ENCODE measurements around the gene NTM.

NTM gene

GRCh38 chr11:132050577-132051165 lies 680.3 kb downstream of the NTM start (continued):
- TF ChIP-seq ZNF157 (tag by site-specific recombination; IDR thresholded peaks at IDR 0.05) (no peak), HOXA7 (CRISPR knock-in tag; IDR thresholded peaks at IDR 0.05; ENCODE audit: borderline replicate concordance) (no peak), HOXD13 (CRISPR knock-in tag; IDR thresholded peaks at IDR 0.05; ENCODE audit: borderline replicate concordance) (no peak)

- Histone ChIP-seq H3K9me3 (ENCODE audit: control insufficient read depth, insufficient read depth, low read depth, low read length) (no peaks in the 10 kb centered on the region), H3K4me3 (ENCODE audit: low read depth, low read length) (no peak overlapping the region), H3K4me1 (ENCODE audit: control insufficient read depth, insufficient read depth, low read length) (no peaks in the 10 kb centered on the region), H3K36me3 (ENCODE audit: control insufficient read depth in 2 of 2, insufficient read depth in 1 of 2, low read length in 2 of 2) (no peaks in the 10 kb centered on the region), H3K27ac (ENCODE audit: extremely low read depth, low read depth, low read length) (no peak overlapping the region)
- ChIA-PET POLR2A (no interaction called here), CTCF (interaction anchor here (0.7 kb wide), 1 partner anchor 47 kb away, joined by 3 read pairs; no protein-coding TSS in a partner anchor)
- TF ChIP-seq KLF7 (tag by site-specific recombination; IDR thresholded peaks at IDR 0.05; ENCODE audit: borderline replicate concordance), result no peak
- no peak for TF ChIP-seq HOXA7 (CRISPR knock-in tag; IDR thresholded peaks at IDR 0.05; ENCODE audit: borderline replicate concordance)
Observed at GRCh38 chr11:132051704-132052103, 681.3 kb downstream of the NTM start.

DNA sequence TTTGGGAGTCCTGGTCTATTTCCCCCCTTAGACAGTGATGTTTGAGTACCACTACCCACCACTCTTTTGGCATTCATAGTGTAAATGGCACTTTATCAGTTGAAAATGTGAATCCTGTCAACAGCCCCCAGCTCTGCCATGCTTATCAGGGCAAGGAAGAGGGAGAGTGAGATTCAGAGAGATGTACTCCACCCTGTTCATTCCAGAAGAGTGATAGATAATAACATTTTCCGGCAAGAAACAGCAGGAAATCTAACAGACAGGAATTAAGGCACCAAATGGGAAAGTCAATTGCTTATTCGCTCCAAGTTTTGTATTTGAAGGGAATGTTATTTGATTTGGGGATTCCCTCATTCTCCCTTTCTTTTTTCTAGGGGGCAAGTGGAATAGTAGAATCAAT lies 681.9 kb downstream of the NTM start:
- no peaks in the 10 kb centered on the region for H3K9me3 ChIP-seq (ENCODE audit: control insufficient read depth, insufficient read depth, low read depth, low read length)
- TF ChIP-seq ZNF670 (tag by site-specific recombination; IDR thresholded peaks at IDR 0.05; ENCODE audit: low read depth) (no peak), ZNF48 (tag by site-specific recombination; IDR thresholded peaks at IDR 0.05) (no peak), REPIN1 (tag by site-specific recombination; IDR thresholded peaks at IDR 0.05; ENCODE audit: low read depth) (no peak), ZNF777 (tag by site-specific recombination; IDR thresholded peaks at IDR 0.05; ENCODE audit: borderline replicate concordance) (no peak), ZNF707 (tag by site-specific recombination; IDR thresholded peaks at IDR 0.05) (no peak), ZNF184 (tag by site-specific recombination; IDR thresholded peaks at IDR 0.05) (no peak), ZNF169 (tag by site-specific recombination; IDR thresholded peaks at IDR 0.05) (no peak), ZBTB10 (tag by site-specific recombination; IDR thresholded peaks at IDR 0.05) (no peak), ZNF514 (tag by site-specific recombination; IDR thresholded peaks at IDR 0.05) (no peak), ZNF623 (tag by site-specific recombination; IDR thresholded peaks at IDR 0.05) (no peak), ZNF354C (tag by site-specific recombination; IDR thresholded peaks at IDR 0.05; ENCODE audit: borderline replicate concordance, low read depth) (no peak), ZNF580 (tag by site-specific recombination; IDR thresholded peaks at IDR 0.05) (no peak), BCL6B (tag by site-specific recombination; IDR thresholded peaks at IDR 0.05) (no peak), HOXA7 (CRISPR knock-in tag; IDR thresholded peaks at IDR 0.05; ENCODE audit: borderline replicate concordance) (no peak), PBX3 (CRISPR knock-in tag; IDR thresholded peaks at IDR 0.05) (no peak), ZFP37 (tag by site-specific recombination; IDR thresholded peaks at IDR 0.05) (no peak), ZNF610 (tag by site-specific recombination; IDR thresholded peaks at IDR 0.05; ENCODE audit: borderline replicate concordance) (no peak), ZNF132 (tag by site-specific recombination; IDR thresholded peaks at IDR 0.05; ENCODE audit: borderline replicate concordance) (no peak)
- TF ChIP-seq, protein P1, sequence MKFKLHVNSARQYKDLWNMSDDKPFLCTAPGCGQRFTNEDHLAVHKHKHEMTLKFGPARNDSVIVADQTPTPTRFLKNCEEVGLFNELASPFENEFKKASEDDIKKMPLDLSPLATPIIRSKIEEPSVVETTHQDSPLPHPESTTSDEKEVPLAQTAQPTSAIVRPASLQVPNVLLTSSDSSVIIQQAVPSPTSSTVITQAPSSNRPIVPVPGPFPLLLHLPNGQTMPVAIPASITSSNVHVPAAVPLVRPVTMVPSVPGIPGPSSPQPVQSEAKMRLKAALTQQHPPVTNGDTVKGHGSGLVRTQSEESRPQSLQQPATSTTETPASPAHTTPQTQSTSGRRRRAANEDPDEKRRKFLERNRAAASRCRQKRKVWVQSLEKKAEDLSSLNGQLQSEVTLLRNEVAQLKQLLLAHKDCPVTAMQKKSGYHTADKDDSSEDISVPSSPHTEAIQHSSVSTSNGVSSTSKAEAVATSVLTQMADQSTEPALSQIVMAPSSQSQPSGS (tag by site-specific recombination; IDR thresholded peaks at IDR 0.05; ENCODE audit: low read depth), result no peak
- no peak overlapping the region for H3K27ac ChIP-seq (ENCODE audit: extremely low read depth, low read depth, low read length)
- POLR2A ChIA-PET, result no interaction called here
- no peaks in the 10 kb centered on the region for H3K36me3 ChIP-seq (ENCODE audit: control insufficient read depth in 2 of 2, insufficient read depth in 1 of 2, low read length in 2 of 2)
- CTCF ChIA-PET, result interaction anchor here (0.7 kb wide), 1 partner anchor 47 kb away, joined by 3 read pairs; no protein-coding TSS in a partner anchor
- no peaks in the 10 kb centered on the region for H3K4me1 ChIP-seq (ENCODE audit: control insufficient read depth, insufficient read depth, low read length)
- no peak overlapping the region for H3K4me3 ChIP-seq (ENCODE audit: low read depth, low read length)

All from HEK293 (cell line).